Frontal cortex (tissue), 4 donors: ENCODE measurements around the gene ADAMTS20. TPM values are rescaled to one million over a fixed set of nuclear protein-coding genes. Genes with fewer than 3 reads are reported as not detected.
A peak's percentile ranks its signal among the peaks of the same experiment; 100 is the strongest.
"Not testable (repeated sequence)": the region's sequence is repeated elsewhere in the genome, so short reads cannot be mapped to it uniquely, and the experiment has no call there.

Experiments used
- DNase-seq, 2 donors: peaks; one replicate each; pipeline ENCODE4 v3.0.0; 2012; ENCODE audit warnings: low spot score in 2 of 2
- FAIRE-seq: peaks from 2 replicates; lab custom pipeline; 2012; peaks lifted over from hg19 to GRCh38; lab: Jason Lieb, UNC
- total RNA-seq: library from RNA; depleted of rRNA; stranded (reverse); fragments of >200 nt; gene quantifications from one replicate; pipeline ENCODE4 v1.2.3, GENCODE V29; 2014
- donor health status: control.
- donor health status: control.
- donor health status: control.

ADAMTS20 gene
- 0.41 TPM for total RNA-seq

GRCh38 chr12:43551971-43552559 lies at the start of gene ADAMTS20:
ADAMTS20 (minus strand) TSS chr12:43552203; CDS start chr12:43551921, 282 bp downstream.
- peak in 1 of 2 donors; percentile 16 for DNase-seq
- FAIRE-seq: no peak

- DNase-seq (no peak), FAIRE-seq (no peak)
These were observed 47.7 kb upstream of the ADAMTS20 start for GRCh38 chr12:43599708-43600107.

DNA sequence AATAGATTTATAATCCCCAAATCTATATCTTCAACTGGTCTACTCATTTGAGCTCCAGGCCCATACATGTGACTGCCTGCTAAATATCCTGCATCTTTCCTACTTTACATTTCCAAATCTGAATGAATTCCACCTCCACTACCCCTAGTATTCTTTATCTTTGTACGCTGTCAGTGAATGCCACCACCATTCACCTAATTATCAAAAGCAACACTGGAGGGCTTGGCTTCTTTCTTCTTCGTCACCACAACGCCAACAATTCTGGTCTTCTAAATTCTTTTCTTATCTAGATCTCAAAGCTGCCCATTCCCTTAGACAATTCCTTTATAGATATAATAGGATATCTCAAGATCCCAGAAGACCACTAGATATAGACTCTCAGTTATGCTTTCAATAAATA lies 47.1 kb upstream of the ADAMTS20 start:
- DNase-seq (no peak), FAIRE-seq (no peak)

- no peak for DNase-seq
- no peak for FAIRE-seq
These were observed 38.3 kb upstream of the ADAMTS20 start for GRCh38 chr12:43590307-43590706.

DNA sequence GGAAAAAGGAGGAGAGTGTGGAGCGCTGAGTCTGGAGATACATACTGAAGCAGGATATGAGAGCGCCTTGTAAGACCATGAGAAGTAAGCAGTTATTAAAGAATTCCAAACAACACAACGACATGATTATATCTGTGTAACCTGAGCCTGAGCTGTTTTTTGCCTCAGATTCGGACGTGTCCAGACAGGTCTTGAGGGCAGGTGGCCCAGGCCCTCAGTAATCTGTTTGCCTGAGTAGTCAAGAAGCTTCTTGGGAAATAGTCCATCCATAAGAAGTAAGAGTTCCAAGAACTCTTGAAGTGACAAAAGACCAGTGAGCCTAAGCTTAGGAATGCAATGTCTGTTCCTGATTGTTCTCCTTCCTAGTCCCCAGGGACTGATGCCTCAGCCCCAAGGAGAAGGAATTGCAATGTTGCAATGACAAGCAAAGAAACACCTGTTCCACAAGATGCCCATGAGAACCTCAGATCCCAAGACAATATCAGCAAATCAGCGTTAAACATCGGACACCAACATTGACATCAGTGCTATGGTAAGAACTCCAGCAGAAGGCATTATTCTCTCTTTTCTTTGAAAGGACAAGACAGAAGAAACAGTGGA lies 34.7 kb upstream of the ADAMTS20 start:
- no peak for FAIRE-seq
- no peak for DNase-seq

DNA sequence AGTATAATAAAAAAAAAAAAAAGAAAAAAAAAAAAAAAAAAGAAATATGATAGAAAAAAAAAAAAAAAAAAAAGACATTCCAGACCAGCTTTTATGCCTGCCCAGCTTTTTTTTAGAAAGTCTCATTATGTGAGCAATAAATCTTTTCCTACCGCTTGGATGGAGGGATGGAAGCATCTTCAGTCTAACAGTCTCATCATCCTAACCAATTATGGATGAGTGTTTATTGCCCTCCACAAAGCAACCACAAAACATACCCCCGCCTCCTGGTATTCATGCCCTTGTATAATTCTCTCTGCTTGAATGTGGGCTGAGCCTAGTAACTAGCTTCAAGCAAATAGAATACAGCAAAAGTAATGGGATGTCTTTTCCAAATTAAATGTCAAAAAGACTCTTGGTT lies 33.7 kb upstream of the ADAMTS20 start:
- no peak for DNase-seq
- FAIRE-seq: no peak

DNA sequence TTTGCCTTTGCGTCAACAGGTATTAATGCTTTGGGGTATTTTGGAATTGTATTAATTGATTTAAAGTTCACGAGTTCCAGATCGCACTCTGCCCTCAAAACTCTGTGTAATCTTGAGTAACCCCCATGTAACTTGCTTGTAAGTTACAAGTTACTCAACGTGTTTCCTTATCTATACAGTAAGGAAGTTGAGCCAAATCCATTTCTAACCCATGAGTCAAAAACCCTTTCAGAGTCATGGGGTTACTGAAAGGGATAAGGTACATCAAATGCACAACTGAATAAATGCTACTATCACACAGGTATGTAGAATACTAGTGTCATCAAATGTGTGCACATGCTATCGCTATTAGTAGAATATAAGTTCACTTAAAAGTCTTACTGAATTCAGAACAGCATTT lies 28.6 kb upstream of the ADAMTS20 start:
- DNase-seq: no peak
- FAIRE-seq: no peak

DNA sequence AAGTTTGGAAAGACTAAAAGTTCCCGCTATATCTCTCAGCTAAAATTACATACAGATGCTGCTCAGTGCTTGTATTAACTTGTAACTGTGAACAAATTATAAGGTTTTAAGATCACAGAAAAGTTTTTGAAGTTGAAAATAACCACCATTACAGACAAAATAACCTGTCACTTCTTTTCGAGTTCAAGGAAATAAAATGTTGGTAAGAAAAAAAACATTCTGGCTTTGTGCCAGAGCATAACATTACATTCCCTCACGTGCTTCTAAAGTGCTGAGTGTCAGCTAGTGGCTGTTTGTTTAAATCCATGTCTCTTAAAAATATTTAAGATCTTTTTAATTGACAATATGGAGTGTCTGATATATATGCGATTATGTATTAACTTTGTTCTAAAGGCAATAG lies 27.2 kb upstream of the ADAMTS20 start:
- FAIRE-seq (no peak), DNase-seq (no peak)

GRCh38 chr12:43578782-43579181 lies 26.8 kb upstream of the ADAMTS20 start:
- DNase-seq (no peak), FAIRE-seq (no peak)

GRCh38 chr12:43577381-43577780 lies 25.4 kb upstream of the ADAMTS20 start:
- FAIRE-seq: no peak

DNA sequence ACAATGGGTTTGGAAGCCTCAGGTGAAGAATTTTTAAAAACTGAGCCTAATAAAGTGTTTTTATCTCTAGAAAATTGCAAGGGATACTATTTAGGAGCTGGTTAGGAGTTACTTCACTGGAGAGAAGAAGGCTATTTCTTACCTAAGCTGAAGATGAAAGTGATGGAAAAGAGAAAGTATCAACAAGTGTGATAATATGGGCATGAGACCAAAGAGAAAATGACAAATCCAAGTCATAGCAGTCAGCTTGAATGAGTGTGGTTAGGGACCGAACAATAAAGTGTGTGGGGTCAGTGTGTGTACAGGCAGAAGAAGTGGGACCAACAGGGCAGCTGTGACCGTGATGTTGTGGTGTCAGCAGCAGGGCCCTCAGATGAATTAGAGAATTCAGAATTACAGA lies 24.2 kb upstream of the ADAMTS20 start:
- no peak for FAIRE-seq

More at GRCh38 chr12:43577381-43577780, 25.4 kb upstream of the ADAMTS20 start:
- DNase-seq: no peak

DNA sequence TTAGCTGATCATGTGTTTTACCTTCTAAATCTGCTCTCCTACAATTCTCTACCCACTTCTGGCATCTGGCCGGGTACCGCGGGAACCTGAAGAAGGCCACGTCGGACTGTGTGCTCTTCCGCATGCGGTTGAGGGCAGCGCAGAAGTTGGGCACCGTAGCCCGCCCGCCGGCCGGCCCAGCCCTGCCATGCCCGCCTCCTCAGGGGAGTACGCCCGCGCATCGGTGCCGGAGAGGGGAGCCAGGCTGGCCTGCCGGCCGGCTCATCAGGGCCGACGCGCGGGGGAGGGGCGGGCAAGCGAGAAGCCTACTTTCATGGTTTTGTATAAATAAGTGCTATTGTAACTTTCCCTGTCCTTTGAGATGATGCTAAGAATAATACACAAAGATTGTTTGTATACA lies 19.9 kb upstream of the ADAMTS20 start:
- DNase-seq: no peak

More for the DNA sequence above, 24.2 kb upstream of the ADAMTS20 start:
- DNase-seq: no peak

DNA sequence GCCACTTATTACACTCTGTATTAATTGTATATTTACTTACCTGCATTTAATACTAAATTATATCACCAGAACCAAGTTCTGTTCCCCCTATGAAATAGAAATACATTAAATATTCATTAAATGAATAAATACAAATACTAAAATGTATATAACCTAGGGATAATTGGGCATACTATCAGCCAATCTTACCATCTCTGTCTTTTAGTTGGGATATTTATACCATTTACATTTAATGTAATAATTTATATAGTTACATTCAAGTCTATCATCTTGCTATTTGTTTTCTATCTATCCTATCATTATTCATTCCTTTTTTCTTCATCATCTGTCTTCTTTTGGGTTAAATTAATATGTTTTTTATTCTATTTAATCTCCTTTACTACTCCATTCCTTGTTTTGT lies 4.1 kb upstream of the ADAMTS20 start:
- DNase-seq (no peak), FAIRE-seq (no peak)

More for the DNA sequence above, 19.9 kb upstream of the ADAMTS20 start:
- no peak for FAIRE-seq

DNA sequence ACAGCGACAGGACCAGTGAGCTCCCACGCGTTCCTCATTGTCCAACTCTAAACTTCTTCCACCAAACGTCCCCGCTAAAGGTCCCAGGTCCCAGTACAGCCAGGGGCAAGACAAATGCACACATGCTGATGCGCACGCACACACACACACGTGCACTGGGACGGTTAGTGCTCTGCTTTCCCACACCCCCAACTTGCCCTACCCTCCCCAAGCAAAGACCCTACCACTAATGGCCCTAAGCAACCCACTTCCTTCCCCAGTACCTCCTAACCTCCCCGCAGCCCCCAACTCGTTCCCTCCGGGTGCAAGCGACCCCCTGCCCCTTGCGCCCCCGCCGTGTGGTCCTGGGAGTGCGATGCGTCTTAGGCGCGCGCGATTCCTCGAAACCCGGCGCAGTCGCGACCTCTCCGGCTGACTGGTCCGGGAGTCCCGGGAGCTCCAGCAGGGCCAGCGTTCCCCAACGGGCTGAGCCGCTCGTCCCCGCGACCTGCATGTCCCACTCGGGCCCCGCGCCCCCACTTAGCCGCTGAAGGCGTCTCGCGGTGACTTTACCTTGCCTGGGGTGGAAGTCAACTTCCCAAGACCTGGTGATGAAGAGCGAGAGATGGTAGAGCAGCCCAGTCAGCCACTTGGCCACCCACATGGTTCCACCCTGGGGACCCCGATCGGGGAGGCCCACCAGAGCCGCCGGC lies 578 bp downstream of the ADAMTS20 start:
- DNase-seq: peak in 1 of 2 donors; percentile 16
- FAIRE-seq: no peak

- DNase-seq: no peak
- no peak for FAIRE-seq
These were observed 1.2 kb downstream of the ADAMTS20 start for GRCh38 chr12:43550831-43551271.

GRCh38 chr12:43544703-43545102 lies 7.3 kb downstream of the ADAMTS20 start:
- FAIRE-seq (no peak), DNase-seq (no peak)

GRCh38 chr12:43540470-43540869 lies 11.5 kb downstream of the ADAMTS20 start:
- FAIRE-seq: no peak
- DNase-seq: no peak

GRCh38 chr12:43537675-43538074 lies 14.3 kb downstream of the ADAMTS20 start:
- FAIRE-seq, DNase-seq: not testable (repeated sequence)

DNA sequence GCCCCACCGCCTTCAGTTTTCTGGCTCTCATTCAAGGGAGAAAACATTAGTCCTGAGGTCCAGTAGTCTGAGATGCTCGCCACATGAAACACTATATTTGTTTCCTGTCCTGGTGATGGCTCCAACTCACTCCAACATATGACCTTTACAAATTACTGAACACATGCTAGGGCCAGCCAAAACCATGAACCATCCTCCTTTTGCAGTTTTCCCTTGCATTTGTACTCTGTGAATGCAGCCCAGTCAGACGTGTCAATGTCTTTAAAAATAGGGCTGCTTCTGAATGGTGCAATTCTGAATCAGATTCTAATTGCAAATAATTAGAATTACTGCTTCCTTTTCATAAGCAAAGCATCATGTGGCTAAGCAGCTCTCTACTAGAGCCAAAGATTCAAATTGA lies 36.0 kb downstream of the ADAMTS20 start:
- no peak for FAIRE-seq
- DNase-seq: no peak

DNA sequence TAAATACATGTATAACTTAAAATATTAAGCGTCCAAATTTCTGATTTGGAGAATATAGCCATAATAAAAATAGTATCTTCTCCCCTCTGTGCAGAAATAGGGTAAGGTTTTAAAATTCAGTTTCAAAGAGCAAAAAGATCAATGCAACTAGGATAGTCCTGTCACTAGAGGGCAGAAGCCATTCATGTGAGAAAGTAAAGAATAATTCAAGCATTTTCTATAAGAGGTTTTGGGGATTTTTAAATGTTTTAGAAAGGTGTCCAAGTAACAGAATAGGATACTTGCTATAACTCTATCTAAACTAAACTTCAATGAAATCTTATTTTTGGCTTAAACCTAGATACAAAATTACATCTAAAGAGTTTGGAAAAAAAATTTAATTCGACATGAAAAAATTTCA lies 50.3 kb downstream of the ADAMTS20 start:
- DNase-seq (peak in 1 of 2 donors; percentile 10), FAIRE-seq (peak; percentile 19)

- FAIRE-seq (no peak), DNase-seq (no peak)
These were observed 58.7 kb downstream of the ADAMTS20 start for GRCh38 chr12:43493261-43493797.
